ENCODE results near the gene IPO4. TPM values are rescaled to one million over a fixed set of nuclear protein-coding genes. Genes with fewer than 3 reads are reported as not detected.

Gene IPO4
- total RNA-seq, 1 experiment from 2014 or later = 75.0 TPM

DNA sequence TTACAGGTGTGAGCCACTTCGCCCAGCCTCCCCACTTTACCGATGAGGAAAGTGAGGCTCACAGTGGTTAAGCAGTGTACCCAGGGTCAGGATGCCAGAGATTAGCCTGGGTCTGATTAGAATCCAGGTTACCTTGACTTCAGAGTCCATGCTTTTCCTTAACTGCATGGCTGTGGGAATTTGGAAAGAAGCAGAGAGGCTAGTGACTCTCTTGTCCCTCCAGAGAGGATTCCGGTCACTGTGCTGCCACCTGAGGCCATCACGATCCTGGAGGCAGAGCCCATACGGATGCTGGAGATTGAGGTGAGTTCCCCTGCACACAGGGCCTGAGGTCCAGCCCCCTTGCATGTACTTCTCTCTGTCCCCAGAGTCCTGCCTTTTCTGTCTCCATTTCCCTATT is 12.0 kb downstream of the IPO4 start:
- DNase-seq (ENCODE audit: low read depth) = no peak

DNA sequence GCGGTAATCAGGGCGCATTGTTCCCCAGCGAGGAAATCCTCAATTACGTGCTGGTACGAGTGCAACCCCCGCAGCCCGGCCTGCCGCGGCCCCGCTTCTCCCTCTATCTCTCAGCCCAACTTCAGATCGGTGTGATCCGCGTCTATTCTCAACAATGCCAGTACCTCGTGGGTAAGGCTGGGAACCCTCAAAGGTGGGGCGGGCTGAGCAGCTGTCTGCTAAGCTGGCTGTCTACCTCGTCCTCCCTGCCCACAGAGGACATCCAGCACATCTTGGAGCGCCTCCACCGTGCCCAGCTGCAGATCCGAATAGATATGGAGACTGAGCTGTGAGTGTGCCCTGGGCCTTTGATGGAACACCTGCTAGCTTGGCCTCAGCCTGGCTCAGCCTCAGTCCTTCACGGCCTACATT is 15.7 kb downstream of the IPO4 start:
- DNase-seq (ENCODE audit: low read depth) = no peak

DNA sequence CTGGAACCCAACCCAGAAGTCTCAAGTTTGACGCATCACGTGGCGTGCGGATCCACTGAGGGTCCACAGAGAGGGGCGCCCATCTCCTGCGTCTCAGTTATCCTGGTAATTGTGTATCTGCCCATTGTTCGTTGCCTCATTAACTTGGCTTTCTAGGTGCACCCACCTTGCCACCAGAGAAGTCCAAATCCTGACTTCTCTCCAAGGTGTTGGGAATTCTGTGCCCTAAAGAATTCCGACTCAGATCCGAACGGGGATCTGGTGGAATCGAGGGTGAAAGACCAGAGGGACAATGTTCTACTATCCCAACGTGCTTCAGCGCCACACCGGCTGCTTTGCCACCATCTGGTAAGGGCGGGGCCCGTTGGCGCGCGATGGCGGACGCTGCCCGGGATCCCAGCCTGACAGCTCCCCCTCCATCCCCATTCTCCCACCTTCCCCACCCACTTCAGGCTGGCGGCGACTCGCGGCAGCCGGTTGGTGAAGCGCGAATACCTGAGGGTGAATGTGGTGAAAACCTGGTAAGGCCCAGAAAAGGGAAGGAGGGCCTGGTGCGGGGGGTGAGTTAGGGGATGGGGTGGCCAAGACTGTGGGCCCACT is 16.3 kb downstream of the IPO4 start:
- no peak for DNase-seq (ENCODE audit: low read depth)

DNA sequence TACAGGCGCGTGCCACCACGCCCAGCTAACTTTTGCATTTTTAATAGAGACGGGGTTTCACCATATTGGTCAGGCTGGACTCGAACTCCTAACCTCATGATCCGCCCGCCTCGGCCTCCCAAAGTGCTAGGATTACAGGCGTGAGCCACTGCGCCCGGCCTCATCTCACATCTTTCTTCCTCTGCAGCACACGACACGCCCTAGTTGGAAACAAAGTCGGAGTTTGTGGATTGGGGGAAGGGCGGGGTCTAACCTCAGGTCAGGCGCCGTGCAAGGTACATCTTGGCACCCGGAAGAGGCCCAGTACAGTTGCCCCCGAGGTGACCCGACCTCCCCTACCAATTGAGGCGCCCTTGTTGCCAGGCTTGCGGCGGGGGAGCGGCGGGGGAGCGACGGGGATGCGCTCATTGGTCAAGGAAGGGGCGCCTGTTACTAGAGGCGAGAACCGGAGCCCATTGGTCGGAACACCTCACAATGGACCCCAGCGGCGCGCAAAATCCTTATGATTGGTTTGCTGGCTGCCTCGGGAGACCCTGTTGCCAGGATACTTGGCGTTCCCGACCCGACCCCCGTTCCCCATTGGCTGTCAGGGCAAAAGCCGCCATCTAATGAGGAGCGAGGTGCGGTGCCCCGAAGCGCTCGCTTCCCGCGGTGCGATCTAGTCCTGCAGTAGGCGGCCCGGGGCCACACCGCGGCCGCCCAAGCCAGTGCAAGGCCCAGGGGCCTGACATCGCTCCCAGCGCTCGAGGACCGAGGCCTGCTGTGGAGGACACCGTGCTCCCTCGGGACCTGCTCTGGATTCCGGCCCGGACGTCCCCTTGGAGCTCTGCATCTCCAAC is 17.0 kb downstream of the IPO4 start, which contains the start of gene REC8:
REC8 (plus strand) TSS at position 659 of the 839 bp plus-strand sequence. CDS start 473 bp downstream, outside the sequence.
- no peak for DNase-seq (ENCODE audit: low read depth)

DNA sequence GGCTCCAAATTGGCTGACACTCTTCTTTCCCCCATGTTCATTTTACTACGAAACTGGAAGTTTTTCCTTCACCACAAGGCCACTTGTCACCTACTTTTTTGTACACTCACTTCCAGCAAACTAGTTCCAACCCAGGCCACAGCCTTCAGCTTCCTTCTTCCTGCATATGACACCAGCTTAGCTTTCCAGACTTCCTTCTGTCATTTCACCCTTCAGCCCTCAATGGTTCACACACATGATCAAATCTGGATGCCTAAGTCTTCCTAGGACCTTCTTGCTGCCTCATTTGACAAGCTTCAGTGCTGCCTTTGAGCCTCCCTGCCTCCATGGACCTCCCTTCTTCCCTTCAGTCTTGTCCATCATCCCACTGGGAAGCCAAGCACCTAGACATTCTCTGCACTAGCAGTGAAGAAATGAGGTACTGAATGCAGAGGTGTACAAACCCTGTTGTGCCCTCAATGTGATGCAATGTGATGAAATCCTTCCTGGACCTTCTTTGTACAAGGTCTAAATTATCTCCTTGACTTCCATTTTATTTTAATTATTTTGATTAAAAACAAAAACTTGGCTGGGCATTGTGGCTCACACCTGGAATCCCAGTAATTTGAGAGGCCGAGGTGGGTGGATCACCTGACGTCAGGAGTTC is 21.0 kb downstream of the IPO4 start:
- no peak for DNase-seq (ENCODE audit: low read depth)

DNA sequence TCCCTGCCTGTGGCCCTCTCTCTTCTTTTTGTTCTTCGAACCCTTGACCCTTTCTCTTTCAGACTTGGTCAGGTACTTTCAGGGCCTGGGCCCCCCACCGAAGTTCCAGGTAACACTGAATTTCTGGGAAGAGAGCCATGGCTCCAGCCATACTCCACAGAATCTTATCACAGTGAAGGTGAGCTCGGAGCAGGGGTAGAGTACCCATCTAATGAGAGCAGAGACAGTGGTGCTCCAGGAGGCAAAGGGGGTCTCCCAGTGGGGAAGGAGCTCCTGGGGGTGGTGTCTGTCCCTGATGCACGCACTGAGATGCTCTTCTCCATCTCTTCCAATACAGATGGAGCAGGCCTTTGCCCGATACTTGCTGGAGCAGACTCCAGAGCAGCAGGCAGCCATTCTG is 22.8 kb downstream of the IPO4 start:
- no peak for DNase-seq (ENCODE audit: low read depth)

DNA sequence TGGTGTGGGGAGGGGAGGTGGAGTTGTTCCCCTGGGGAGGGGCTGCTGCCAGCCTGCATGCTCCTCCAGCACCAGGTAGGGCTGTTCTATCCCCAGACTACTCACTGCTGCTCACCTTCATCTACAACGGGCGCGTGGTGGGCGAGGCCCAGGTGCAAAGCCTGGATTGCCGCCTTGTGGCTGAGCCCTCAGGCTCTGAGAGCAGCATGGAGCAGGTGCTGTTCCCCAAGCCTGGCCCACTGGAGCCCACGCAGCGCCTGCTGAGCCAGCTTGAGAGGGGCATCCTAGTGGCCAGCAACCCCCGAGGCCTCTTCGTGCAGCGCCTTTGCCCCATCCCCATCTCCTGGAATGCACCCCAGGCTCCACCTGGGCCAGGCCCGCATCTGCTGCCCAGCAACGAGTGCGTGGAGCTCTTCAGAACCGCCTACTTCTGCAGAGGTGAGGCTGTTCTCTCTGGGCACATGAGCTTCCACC is 24.1 kb downstream of the IPO4 start:
- no peak for DNase-seq (ENCODE audit: low read depth)

DNA sequence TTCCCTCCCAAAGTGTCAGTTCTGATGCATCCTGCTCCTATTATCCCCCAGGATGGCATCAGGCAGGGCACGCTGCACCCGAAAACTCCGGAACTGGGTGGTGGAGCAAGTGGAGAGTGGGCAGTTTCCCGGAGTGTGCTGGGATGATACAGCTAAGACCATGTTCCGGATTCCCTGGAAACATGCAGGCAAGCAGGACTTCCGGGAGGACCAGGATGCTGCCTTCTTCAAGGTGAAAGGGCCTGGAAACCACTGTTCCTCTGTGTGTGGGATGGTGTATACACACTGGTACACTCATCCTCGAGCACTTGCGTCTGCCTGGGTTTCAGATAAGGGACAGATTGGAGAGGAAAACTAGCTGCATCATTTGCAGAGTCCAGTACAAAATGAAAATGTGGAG is 26.5 kb downstream of the IPO4 start:
- DNase-seq (ENCODE audit: low read depth) = no peak

DNA sequence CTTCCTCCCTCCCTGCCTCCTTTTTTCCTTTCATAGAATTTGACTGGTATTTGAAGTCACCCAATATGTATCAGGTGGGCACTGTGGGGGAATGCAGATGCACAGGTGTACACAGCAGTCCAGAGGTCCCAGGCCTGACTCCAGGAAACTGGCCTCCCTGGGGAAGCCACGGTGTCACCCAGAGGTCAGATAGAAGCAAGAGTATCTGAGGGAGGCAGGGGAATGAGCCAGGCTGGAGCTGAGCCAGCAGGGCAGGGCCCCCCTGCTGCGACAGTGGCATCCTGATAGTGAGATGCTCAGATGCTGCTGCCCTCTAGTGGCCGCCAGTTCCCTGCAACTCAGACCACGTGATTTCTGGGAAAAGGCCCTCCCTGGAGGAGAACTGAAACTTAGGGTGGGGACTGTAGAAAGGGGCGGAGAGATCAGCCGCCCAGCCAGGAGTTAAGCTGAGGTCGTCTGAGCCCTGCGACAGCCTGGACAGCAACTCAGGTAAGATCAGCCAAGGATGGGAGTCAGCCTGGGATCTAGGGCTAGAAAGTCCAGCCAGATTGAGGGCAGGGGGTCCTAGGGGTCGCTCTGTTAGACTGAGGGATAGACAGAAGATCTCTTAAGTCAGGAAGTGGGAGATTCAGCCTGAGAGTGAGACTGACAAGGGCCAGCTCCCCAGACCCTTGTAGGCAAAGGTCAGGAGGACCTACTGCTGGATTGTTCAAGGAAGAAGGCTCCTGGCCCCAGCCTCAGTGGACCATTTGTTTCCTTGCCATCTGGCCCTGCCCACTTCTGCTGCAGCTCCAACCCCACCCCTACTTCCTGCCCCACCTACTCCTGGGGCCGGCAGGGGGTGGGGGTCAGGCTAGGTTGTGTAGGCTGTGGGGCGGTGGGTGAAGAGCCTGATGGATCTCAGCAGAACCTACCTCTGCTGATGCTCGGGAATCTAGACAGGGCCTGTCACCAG is 27.5 kb downstream of the IPO4 start, which contains the start of gene IRF9:
IRF9 (plus strand) TSS at position 416 of the 955 bp plus-strand sequence. CDS start 880 bp downstream, outside the sequence.
- peak; percentile 94 for DNase-seq (ENCODE audit: low read depth)

DNA sequence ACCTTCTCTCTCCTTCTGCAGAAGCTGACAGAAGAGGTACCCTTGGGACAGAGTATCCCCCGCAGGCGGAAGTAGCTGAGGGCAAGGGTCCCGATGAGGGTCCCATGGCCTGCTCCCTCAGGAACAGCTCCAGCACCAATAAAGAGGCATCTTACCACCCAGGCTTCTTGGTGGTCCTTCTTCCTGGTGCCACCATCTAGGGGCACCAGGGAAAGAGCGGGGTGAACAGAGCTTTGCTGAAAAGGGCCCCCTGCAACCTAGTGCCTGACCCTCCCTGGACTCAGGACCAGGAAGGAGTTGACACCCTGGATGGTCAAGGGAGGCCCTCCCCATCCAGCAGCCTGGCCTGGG is 28.1 kb downstream of the IPO4 start:
- DNase-seq (ENCODE audit: low read depth) = no peak

DNA sequence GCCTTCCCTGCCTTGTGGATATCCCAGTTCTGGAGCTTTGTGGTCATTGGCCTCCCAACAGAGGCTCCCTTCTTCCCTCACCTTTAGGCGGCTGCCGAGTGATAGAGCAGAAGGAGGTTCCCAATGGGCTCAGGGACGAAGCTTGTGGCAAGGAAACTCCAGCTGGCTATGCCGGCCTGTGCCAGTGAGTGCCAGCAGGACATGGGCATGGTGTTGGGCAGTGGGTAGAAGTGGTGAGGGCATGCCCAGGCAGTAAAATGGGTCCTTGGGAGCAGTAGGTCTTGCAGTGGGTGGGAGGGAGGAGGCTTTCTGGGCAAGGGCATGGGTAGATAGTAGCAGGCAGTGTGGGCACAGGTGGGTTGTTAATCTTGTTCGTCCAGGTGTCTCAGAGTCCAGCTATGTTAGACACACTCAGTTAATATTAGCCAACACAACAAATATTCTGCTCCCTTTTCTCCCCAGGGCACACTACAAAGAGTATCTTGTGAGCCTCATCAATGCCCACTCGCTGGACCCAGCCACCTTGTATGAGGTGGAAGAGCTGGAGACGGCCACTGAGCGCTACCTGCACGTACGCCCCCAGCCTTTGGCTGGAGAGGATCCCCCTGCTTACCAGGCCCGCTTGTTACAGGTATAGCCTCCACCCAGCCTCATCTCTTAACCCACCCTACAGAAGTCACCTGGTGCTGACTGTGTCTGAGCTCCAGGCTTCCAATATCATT is 28.7 kb downstream of the IPO4 start:
- DNase-seq (ENCODE audit: low read depth) = no peak

DNA sequence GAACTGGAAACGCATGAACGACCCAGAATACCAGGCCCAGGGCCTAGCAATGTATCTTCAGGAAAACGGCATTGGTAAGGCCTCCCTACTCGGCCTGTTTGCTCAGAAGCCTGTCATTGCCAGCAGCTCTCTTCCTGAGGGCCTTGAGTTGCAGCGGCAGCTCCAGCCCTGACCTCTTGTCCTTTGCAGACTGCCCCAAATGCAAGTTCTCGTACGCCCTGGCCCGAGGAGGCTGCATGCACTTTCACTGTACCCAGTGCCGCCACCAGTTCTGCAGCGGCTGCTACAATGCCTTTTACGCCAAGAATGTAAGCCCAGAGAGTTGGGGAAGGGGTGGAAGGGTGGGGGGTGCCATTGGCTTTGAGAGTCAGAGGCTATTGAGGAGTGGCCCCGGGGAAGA is 31.3 kb downstream of the IPO4 start:
- DNase-seq (ENCODE audit: low read depth) = no peak

DNA sequence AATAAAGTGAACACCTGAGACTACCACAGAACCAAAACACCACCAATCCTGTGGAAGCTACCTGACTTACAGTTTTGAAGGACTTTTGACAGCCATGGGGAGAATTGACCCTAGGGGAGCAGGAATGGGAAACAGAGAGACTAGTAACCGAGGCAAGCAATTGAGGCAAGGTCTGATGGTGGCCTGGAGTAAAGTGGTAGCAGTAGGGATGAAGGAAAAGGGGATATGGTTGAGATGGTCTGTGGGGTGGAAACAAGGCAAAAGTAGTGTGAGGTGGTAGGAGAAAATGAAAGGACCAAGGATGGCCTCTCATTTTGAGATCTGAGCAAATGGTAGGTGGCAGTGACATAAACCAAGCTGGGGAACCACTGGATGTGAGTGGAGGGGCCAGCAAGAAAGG is 31.8 kb downstream of the IPO4 start:
- no peak for DNase-seq (ENCODE audit: low read depth)

DNA sequence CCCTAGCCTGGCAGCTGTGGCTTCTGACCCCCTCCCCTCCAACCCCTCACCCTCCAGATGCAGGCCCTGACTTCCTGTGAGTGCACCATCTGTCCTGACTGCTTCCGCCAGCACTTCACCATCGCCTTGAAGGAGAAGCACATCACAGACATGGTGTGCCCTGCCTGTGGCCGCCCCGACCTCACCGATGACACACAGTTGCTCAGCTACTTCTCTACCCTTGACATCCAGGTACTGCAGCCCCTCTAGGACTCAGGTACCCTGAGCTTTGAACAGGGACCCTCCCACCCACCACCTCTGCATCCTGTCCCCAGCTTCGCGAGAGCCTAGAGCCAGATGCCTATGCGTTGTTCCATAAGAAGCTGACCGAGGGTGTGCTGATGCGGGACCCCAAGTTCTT is 33.5 kb downstream of the IPO4 start:
- DNase-seq (ENCODE audit: low read depth) = no peak

DNA sequence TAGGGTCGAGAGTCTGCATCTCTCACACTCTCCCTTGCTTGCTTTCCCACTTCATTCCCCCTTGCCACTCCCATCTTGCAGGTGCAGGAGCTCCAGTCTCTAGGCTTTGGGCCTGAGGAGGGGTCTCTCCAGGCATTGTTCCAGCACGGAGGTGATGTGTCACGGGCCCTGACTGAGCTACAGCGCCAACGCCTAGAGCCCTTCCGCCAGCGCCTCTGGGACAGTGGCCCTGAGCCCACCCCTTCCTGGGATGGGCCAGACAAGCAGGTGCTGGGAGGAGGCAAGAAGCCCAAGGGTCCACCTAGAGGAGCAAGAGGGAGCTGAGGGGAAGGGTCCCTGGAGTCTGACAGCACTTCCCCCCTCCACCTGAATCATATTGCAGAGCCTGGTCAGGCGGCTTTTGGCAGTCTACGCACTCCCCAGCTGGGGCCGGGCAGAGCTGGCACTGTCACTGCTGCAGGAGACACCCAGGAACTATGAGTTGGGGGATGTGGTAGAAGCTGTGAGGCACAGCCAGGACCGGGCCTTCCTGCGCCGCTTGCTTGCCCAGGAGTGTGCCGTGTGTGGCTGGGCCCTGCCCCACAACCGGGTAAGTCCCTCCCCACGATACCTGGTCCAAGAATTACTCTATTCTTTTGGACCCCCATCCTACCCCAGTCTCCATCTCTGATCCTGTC is 37.1 kb downstream of the IPO4 start:
- DNase-seq (ENCODE audit: low read depth) = no peak

DNA sequence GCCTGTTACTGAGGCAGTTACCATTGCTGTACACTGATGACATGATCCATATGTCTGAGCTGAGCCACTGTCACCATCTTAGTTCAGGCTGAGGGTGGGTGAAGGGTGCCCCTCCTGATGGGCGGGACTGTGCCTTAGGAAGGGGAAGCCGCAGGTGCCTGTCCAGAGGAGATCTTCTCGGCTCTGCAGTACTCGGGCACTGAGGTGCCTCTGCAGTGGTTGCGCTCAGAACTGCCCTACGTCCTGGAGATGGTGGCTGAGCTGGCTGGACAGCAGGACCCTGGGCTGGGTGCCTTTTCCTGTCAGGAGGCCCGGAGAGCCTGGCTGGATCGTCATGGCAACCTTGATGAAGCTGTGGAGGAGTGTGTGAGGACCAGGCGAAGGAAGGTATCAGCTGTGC is 37.6 kb downstream of the IPO4 start:
- no peak for DNase-seq (ENCODE audit: low read depth)

DNA sequence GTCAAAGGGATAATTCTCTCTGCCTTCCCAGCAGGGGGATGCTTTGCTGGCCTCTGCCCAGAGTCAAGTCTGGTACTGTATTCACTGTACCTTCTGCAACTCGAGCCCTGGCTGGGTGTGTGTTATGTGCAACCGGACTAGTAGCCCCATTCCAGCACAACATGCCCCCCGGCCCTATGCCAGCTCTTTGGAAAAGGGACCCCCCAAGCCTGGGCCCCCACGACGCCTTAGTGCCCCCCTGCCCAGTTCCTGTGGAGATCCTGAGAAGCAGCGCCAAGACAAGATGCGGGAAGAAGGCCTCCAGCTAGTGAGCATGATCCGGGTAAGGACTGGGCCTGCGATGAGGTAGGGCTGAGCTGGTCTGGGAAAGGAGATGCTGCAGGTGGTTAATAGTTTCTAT is 38.0 kb downstream of the IPO4 start:
- DNase-seq (ENCODE audit: low read depth) = no peak

DNA sequence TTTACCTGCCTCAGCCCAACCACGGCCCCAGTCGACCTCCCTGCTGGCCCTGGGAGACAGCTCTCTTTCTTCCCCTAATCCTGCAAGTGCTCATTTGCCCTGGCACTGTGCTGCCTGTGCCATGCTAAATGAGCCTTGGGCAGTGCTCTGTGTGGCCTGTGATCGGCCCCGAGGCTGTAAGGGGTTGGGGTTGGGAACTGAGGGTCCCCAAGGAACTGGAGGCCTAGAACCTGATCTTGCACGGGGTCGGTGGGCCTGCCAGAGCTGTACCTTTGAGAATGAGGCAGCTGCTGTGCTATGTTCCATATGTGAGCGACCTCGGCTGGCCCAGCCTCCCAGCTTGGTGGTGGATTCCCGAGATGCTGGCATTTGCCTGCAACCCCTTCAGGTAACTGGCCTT is 38.6 kb downstream of the IPO4 start:
- no peak for DNase-seq (ENCODE audit: low read depth)

DNA sequence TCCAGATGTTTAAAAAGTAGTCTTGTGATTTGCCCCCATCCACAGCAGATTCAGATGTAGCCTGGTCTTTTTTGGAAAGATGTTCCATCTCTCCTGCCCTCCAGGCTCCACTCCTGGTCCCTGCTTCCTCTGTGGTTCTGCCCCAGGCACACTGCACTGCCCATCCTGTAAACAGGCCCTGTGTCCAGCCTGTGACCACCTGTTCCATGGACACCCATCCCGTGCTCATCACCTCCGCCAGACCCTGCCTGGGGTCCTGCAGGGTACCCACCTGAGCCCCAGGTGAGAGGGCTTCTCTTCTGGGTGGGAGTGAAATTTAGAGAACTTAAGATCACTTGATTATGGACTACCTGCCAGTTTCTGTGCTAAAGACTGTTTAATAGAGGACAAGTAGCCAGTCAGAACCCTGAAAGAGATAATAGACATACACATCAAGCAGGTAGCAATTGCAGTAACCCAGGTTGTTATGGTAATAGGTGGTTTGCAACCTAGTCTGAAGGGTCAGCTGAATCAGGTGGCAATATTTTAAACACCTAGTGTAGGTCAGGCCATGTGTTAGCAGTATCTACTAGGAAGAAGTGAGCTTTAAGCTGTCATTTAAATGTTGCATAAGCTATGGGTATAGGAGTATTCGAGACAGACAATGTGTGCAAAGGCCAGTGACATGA is 39.2 kb downstream of the IPO4 start:
- no peak for DNase-seq (ENCODE audit: low read depth)

All from LHCN-M2 (cell line).